ENCODE results near the gene PTPRT. TPM values are rescaled to one million over a fixed set of nuclear protein-coding genes. Genes with fewer than 3 reads are reported as not detected.

PTPRT gene
- total RNA-seq, 4 donors from 2014 or later: 0.67 to 2.5 (median 1.0) TPM

DNA sequence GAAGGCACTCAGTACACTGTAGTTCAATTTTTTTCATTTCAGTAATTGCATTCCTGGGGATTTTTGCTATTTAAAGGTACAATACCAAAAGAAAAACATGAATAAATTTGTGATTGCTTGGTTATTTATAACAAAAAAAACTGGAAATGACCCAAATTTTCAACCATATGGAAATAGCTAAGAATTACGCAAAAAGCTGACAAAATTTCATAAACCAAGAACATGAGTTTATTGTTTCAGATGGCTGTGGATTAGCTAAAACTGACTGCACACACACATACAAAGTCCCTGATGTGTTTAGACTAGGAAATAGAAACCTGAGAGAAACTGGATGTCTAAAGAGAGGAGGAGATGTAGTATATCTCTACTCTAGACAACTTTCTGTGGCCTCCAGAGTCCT is 853.1 kb downstream of the PTPRT start:
- H3K27ac ChIP-seq: no peak overlapping the region
- H3K4me3 ChIP-seq: no peak overlapping the region
- no peaks in the 10 kb centered on the region for H3K9me3 ChIP-seq
- no peaks in the 10 kb centered on the region for H3K4me1 ChIP-seq
- DNase-seq: no peak
- H3K27me3 ChIP-seq: no peaks in the 10 kb centered on the region
- no peaks in the 10 kb centered on the region for H3K36me3 ChIP-seq
- TF ChIP-seq POLR2A (IDR thresholded peaks at IDR 0.05): no peak
- TF ChIP-seq, protein P1, sequence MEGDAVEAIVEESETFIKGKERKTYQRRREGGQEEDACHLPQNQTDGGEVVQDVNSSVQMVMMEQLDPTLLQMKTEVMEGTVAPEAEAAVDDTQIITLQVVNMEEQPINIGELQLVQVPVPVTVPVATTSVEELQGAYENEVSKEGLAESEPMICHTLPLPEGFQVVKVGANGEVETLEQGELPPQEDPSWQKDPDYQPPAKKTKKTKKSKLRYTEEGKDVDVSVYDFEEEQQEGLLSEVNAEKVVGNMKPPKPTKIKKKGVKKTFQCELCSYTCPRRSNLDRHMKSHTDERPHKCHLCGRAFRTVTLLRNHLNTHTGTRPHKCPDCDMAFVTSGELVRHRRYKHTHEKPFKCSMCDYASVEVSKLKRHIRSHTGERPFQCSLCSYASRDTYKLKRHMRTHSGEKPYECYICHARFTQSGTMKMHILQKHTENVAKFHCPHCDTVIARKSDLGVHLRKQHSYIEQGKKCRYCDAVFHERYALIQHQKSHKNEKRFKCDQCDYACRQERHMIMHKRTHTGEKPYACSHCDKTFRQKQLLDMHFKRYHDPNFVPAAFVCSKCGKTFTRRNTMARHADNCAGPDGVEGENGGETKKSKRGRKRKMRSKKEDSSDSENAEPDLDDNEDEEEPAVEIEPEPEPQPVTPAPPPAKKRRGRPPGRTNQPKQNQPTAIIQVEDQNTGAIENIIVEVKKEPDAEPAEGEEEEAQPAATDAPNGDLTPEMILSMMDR (IDR thresholded peaks at IDR 0.05): no peak

DNA sequence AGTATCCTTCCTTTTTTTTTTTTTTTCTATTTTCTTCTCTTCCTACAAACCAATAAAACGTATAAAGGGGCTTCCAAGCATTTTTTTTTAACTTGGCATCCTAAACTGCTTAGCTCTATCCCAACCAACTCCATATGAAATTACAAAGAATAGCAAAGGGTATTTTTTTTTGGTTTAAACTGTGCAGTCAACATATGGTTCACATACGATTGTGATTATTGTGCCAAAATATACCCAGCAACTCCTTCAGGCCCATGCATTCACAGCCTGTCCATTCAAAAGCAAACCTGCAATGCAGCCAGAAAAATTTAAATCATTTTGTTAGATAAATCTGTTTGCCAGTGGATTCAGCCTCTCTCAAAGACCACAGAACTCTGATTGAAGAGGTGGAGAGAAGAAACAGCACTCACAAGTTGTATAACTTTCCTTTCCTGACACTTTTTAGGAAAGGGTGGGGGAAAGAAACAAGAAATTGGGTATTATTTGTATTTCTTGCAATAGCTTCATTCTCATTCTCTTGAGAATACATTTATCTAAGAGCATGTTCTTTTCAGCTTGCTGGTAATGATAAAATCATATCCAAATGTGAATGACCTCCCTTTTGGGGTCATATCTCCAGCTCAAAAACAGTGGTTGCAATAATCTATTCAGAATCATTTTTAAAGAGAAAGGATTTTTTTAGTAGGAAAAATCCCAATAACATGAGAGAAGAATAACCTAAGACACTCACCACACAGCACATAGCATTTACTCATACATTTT is 870.3 kb downstream of the PTPRT start:
- H3K27me3 ChIP-seq: no peaks in the 10 kb centered on the region
- TF ChIP-seq, protein P1 (IDR thresholded peaks at IDR 0.05): no peak
- no peak for TF ChIP-seq POLR2A (IDR thresholded peaks at IDR 0.05)
- DNase-seq: no peak

DNA sequence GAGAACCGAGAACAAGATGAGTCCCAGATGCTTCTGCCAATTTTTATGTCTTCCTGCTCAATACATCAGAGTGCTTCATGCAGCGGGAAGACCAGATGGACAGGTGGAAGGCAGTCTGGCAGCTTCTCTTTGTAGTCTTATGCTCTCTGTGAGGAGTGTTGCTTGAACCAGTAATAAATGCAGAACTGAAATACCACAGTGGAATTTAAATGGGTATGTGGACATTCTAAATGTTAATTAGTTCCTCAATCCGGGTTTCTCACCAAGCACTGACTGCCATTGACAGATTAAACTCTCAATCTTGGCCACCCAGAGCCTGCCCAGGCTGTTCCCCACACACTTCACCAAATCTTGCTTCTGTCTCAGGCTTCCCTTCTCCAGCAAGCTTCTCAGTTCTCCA is 876.0 kb downstream of the PTPRT start:
- Histone ChIP-seq H3K27me3 (no peaks in the 10 kb centered on the region), H3K4me1 (no peaks in the 10 kb centered on the region), H3K4me3 (no peak overlapping the region), H3K27ac (no peak overlapping the region), H3K9me3 (no peaks in the 10 kb centered on the region), H3K36me3 (no peaks in the 10 kb centered on the region)
- no peak for DNase-seq
- TF ChIP-seq POLR2A (IDR thresholded peaks at IDR 0.05): no peak
- TF ChIP-seq, protein P1 (IDR thresholded peaks at IDR 0.05): no peak

More for the DNA sequence above, 870.3 kb downstream of the PTPRT start:
- Histone ChIP-seq H3K27ac (no peak overlapping the region), H3K9me3 (no peaks in the 10 kb centered on the region), H3K4me1 (no peaks in the 10 kb centered on the region), H3K4me3 (no peak overlapping the region), H3K36me3 (no peaks in the 10 kb centered on the region)

GRCh38 chr20:42309050-42309449 is 880.7 kb downstream of the PTPRT start:
- Histone ChIP-seq H3K4me1 (no peaks in the 10 kb centered on the region), H3K36me3 (no peaks in the 10 kb centered on the region), H3K9me3 (no peaks in the 10 kb centered on the region), H3K27ac (no peak overlapping the region), H3K4me3 (no peak overlapping the region), H3K27me3 (no peaks in the 10 kb centered on the region)
- no peak for TF ChIP-seq POLR2A (IDR thresholded peaks at IDR 0.05)
- TF ChIP-seq, protein P1 (IDR thresholded peaks at IDR 0.05): no peak
- no peak for DNase-seq

DNA sequence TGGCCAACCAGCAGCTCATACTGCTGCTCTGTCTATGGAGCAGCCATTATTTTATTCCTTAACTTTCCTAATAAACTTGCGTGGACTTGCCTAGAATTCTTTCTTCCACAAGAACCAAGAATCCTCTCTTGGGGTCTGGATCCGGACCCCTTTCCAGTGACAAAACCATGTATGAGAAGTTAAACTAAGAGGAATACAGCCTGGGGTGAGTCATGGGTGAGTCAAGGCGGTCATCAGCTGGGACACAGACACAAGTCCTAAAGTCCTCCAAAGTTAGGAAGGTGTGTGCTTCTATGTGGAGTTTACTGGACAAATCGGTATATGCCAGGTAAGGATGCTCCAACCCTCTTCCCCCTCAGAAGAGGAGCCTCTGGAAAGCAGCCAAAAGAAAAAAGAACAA is 881.5 kb downstream of the PTPRT start:
- TF ChIP-seq POLR2A (IDR thresholded peaks at IDR 0.05): no peak
- Histone ChIP-seq H3K4me3 (no peak overlapping the region), H3K9me3 (no peaks in the 10 kb centered on the region), H3K36me3 (no peaks in the 10 kb centered on the region), H3K4me1 (no peaks in the 10 kb centered on the region), H3K27me3 (no peaks in the 10 kb centered on the region), H3K27ac (no peak overlapping the region)
- DNase-seq: no peak

DNA sequence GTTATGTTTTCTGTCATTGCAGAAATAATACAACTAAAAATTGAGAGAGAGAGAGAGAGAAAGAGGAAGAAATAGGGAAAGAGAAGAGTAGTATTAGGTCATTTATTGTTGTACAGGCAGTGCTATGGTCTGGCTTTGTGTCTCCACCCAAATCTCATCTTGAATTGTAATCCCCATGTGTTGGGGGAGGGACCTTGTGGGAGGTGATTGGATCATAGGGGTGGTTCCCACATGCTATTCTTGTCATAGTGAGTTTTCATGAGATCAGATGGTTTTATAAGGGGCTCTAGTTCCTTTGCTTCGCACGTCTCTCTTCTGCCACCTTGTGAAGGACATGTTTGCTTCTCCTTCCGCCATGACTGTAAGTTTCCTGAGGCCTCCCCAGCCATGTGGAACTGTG is 894.1 kb downstream of the PTPRT start:
- Histone ChIP-seq H3K36me3 (no peaks in the 10 kb centered on the region), H3K27ac (no peak overlapping the region), H3K27me3 (no peaks in the 10 kb centered on the region), H3K4me1 (no peaks in the 10 kb centered on the region), H3K9me3 (no peaks in the 10 kb centered on the region), H3K4me3 (no peak overlapping the region)
- TF ChIP-seq POLR2A (IDR thresholded peaks at IDR 0.05): no peak
- TF ChIP-seq, protein P1 (IDR thresholded peaks at IDR 0.05): no peak
- DNase-seq: no peak

Data from Peyer's patch (tissue), 4 donors.